ENCODE data around the gene PIAS4. TPM values are rescaled to one million over a fixed set of nuclear protein-coding genes. Genes with fewer than 3 reads are reported as not detected.

PIAS4 gene
- total and polyA plus RNA-seq, 2 experiments from 2014 or later = 6.9 to 16.8 TPM

- no peak overlapping the region for H3K4me3 ChIP-seq
- H3K4me2 ChIP-seq (ENCODE audit: unreplicated experiment) = no peak overlapping the region
- DNase-seq = no peak
- H3F3A ChIP-seq (ENCODE audit: insufficient read depth) = peaks cover 24% of the 10 kb centered on the region; the same call in 1 of the 2 replicates
- peaks cover 3% of the 10 kb centered on the region; the same call in 1 of the 2 replicates for H4K20me1 ChIP-seq (ENCODE audit: insufficient read depth)
- H3K27me3 ChIP-seq (replicated peaks; ENCODE audit: insufficient read depth) = no peaks in the 10 kb centered on the region
- TF ChIP-seq EZH2 (IDR thresholded peaks at IDR 0.05; ENCODE audit: insufficient read depth, poor library complexity, severe bottlenecking) = no peak
- no peak for TF ChIP-seq EZH2phosphoT487 (IDR thresholded peaks at IDR 0.05; ENCODE audit: insufficient read depth, low read depth)
- H3K36me3 ChIP-seq (ENCODE audit: low read depth) = peaks cover 8% of the 10 kb centered on the region; the same call in 1 of the 2 replicates
- H3K4me1 ChIP-seq (ENCODE audit: insufficient read depth) = no peaks in the 10 kb centered on the region
- H3K9ac ChIP-seq = no peak overlapping the region
- no peaks in the 10 kb centered on the region for H3K9me3 ChIP-seq (ENCODE audit: low read depth)
- H3K9me2 ChIP-seq (ENCODE audit: insufficient read depth) = no peaks in the 10 kb centered on the region
- WGBS, 2 experiments (ENCODE audit: low coverage in 1 of 2, low lambda C conversion rate in 2 of 2, missing lambda C conversion rate in 2 of 2) = 73 to 77% methylated on average over 15 to 21 of the region's 21 CpGs
- in situ Hi-C loops (cut with MboI) = no loop called here
- peaks cover 94% of the 10 kb centered on the region for H3K79me2 ChIP-seq (ENCODE audit: insufficient read depth)
- no peak overlapping the region for H3K27ac ChIP-seq
- no peak overlapping the region for H2AFZ ChIP-seq
Observed at GRCh38 chr19:4044990-4045465, 37.5 kb downstream of the PIAS4 start.

GRCh38 chr19:4045597-4046361 is 38.2 kb downstream of the PIAS4 start:
- no peaks in the 10 kb centered on the region for H3K27me3 ChIP-seq (replicated peaks; ENCODE audit: insufficient read depth)
- WGBS, 2 experiments (ENCODE audit: low coverage in 1 of 2, low lambda C conversion rate in 2 of 2, missing lambda C conversion rate in 2 of 2) = 88 to 91% methylated on average over 29 to 32 of the region's 32 CpGs
- TF ChIP-seq EZH2phosphoT487 (IDR thresholded peaks at IDR 0.05; ENCODE audit: insufficient read depth, low read depth) = no peak
- TF ChIP-seq EZH2 (IDR thresholded peaks at IDR 0.05; ENCODE audit: insufficient read depth, poor library complexity, severe bottlenecking) = no peak
- H2AFZ ChIP-seq = no peak overlapping the region
- no peak for DNase-seq
- H3K79me2 ChIP-seq (ENCODE audit: insufficient read depth) = peaks cover 95% of the 10 kb centered on the region
- H3K4me1 ChIP-seq (ENCODE audit: insufficient read depth) = no peaks in the 10 kb centered on the region
- H3K36me3 ChIP-seq (ENCODE audit: low read depth) = peaks cover 8% of the 10 kb centered on the region; the same call in 1 of the 2 replicates
- in situ Hi-C loops (cut with MboI) = no loop called here
- no peak overlapping the region for H3K9ac ChIP-seq
- peaks cover 16% of the 10 kb centered on the region; the same call in 1 of the 2 replicates for H3F3A ChIP-seq (ENCODE audit: insufficient read depth)
- no peak overlapping the region for H3K4me2 ChIP-seq (ENCODE audit: unreplicated experiment)
- peaks cover 10% of the 10 kb centered on the region; the same call in 1 of the 2 replicates for H4K20me1 ChIP-seq (ENCODE audit: insufficient read depth)
- H3K9me2 ChIP-seq (ENCODE audit: insufficient read depth) = no peaks in the 10 kb centered on the region
- no peak overlapping the region for H3K27ac ChIP-seq
- H3K4me3 ChIP-seq = no peak overlapping the region
- no peaks in the 10 kb centered on the region for H3K9me3 ChIP-seq (ENCODE audit: low read depth)

GRCh38 chr19:4046362-4046691 is 38.8 kb downstream of the PIAS4 start:
- no peak overlapping the region for H3K4me2 ChIP-seq (ENCODE audit: unreplicated experiment)
- H3K9me3 ChIP-seq (ENCODE audit: low read depth) = no peaks in the 10 kb centered on the region
- peaks cover 16% of the 10 kb centered on the region; the same call in 1 of the 2 replicates for H3F3A ChIP-seq (ENCODE audit: insufficient read depth)
- H3K79me2 ChIP-seq (ENCODE audit: insufficient read depth) = peaks cover 95% of the 10 kb centered on the region
- peaks cover 11% of the 10 kb centered on the region; the same call in 1 of the 2 replicates for H4K20me1 ChIP-seq (ENCODE audit: insufficient read depth)
- H3K4me3 ChIP-seq = no peak overlapping the region
- peaks cover 3% of the 10 kb centered on the region; the same call in 1 of the 2 replicates for H3K4me1 ChIP-seq (ENCODE audit: insufficient read depth)
- H2AFZ ChIP-seq = no peak overlapping the region
- peaks cover 8% of the 10 kb centered on the region; the same call in 1 of the 2 replicates for H3K36me3 ChIP-seq (ENCODE audit: low read depth)
- no peak overlapping the region for H3K9ac ChIP-seq
- H3K27me3 ChIP-seq (replicated peaks; ENCODE audit: insufficient read depth) = no peaks in the 10 kb centered on the region
- WGBS, 2 experiments (ENCODE audit: low coverage in 1 of 2, low lambda C conversion rate in 2 of 2, missing lambda C conversion rate in 2 of 2) = 90% methylated on average over 7 of the region's 7 CpGs
- in situ Hi-C loops (cut with MboI) = no loop called here
- TF ChIP-seq EZH2 (IDR thresholded peaks at IDR 0.05; ENCODE audit: insufficient read depth, poor library complexity, severe bottlenecking) (no peak), EZH2phosphoT487 (IDR thresholded peaks at IDR 0.05; ENCODE audit: insufficient read depth, low read depth) (no peak)
- no peak for DNase-seq
- H3K9me2 ChIP-seq (ENCODE audit: insufficient read depth) = no peaks in the 10 kb centered on the region
- H3K27ac ChIP-seq = no peak overlapping the region

- no peak overlapping the region for H3K9ac ChIP-seq
- H2AFZ ChIP-seq = no peak overlapping the region
- H3K79me2 ChIP-seq (ENCODE audit: insufficient read depth) = peaks cover 95% of the 10 kb centered on the region
- H3K4me1 ChIP-seq (ENCODE audit: insufficient read depth) = peaks cover 10% of the 10 kb centered on the region
- H3K4me2 ChIP-seq (ENCODE audit: unreplicated experiment) = no peak overlapping the region
- H3K4me3 ChIP-seq = no peak overlapping the region
- H3K27me3 ChIP-seq (replicated peaks; ENCODE audit: insufficient read depth) = no peaks in the 10 kb centered on the region
- DNase-seq = no peak
- TF ChIP-seq EZH2phosphoT487 (IDR thresholded peaks at IDR 0.05; ENCODE audit: insufficient read depth, low read depth) (no peak), EZH2 (IDR thresholded peaks at IDR 0.05; ENCODE audit: insufficient read depth, poor library complexity, severe bottlenecking) (no peak)
- 84 to 88% methylated on average over 9 to 33 of the region's 33 CpGs for WGBS, 2 experiments (ENCODE audit: low coverage in 1 of 2, low lambda C conversion rate in 2 of 2, missing lambda C conversion rate in 2 of 2)
- peaks cover 14% of the 10 kb centered on the region; the same call in 1 of the 2 replicates for H4K20me1 ChIP-seq (ENCODE audit: insufficient read depth)
- no peaks in the 10 kb centered on the region for H3K9me2 ChIP-seq (ENCODE audit: insufficient read depth)
- H3K36me3 ChIP-seq (ENCODE audit: low read depth) = peaks cover 5% of the 10 kb centered on the region; the same call in 1 of the 2 replicates
- no peaks in the 10 kb centered on the region for H3K9me3 ChIP-seq (ENCODE audit: low read depth)
- in situ Hi-C loops (cut with MboI) = no loop called here
- H3K27ac ChIP-seq = no peak overlapping the region
- H3F3A ChIP-seq (ENCODE audit: insufficient read depth) = peaks cover 16% of the 10 kb centered on the region; the same call in 1 of the 2 replicates
Observed at GRCh38 chr19:4046946-4047683, 39.6 kb downstream of the PIAS4 start.
